ENCODE results near the gene UBQLNL.

GRCh38 chr11:5521540-5521939, 5.0 kb upstream of the UBQLNL start:
- no peak for TF ChIP-seq STAT6 (CRISPR knock-in tag; conservative IDR thresholded peaks at IDR 0.05; ENCODE audit: low read depth)
- TF ChIP-seq E2F1 (CRISPR knock-in tag; IDR thresholded peaks at IDR 0.05), result no peak

Data from WTC11 (cell line).